Right forelimb (tissue), 1 donor: ENCODE results near the gene ZG16.
"Not testable (repeated sequence)": the region's sequence is repeated elsewhere in the genome, so short reads cannot be mapped to it uniquely, and the experiment has no call there.

Experiments used
- DNase-seq: peaks from one replicate; pipeline ENCODE4 v3.0.0-alpha.2; 2018

The ZG16 gene

DNA sequence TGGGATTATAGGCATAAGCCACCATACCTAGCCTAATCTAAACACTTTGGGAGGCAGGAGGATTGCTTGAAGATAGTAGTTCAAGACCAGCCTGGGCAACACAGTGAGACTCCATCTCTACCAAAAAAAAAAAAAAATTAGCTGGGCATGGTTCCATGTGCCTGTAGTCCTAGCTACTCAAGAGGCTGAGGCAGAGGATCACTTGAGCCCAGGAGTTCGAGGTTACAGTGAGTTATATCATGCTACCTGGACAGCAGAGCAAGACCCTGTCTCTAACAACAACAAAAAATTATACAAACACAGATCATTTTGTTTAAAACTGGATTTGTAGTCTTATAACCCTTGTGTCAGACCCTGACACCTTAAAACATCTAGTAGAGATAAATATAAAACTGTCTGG lies 24.5 kb upstream of the ZG16 start:
- no peak for DNase-seq

GRCh38 chr16:29756654-29757053 lies 21.4 kb upstream of the ZG16 start:
- no peak for DNase-seq

GRCh38 chr16:29757086-29757485 lies 21.0 kb upstream of the ZG16 start:
- DNase-seq: not testable (repeated sequence)

GRCh38 chr16:29757950-29758466 lies 20.0 kb upstream of the ZG16 start:
- no peak for DNase-seq

- DNase-seq: no peak
These were observed 17.3 kb upstream of the ZG16 start for GRCh38 chr16:29760567-29761279.

DNA sequence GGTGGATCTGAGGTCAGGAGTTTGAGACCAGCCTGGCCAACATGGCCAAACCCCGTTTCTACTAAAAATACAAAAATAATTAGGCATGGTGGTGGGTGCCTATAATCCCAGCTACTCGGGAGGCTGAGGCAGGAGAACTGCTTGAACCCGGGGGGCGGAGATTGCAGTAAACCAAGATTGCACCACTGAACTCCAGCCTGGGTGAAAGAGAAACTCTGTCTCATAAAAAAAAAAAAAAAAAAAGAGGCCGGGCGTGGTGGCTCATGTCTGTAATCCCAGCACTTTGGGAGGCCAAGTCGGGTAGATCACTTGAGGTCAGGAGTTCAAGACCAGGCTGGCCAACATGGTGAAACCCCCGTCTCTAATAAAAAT lies 16.8 kb upstream of the ZG16 start:
- DNase-seq: not testable (repeated sequence)

DNA sequence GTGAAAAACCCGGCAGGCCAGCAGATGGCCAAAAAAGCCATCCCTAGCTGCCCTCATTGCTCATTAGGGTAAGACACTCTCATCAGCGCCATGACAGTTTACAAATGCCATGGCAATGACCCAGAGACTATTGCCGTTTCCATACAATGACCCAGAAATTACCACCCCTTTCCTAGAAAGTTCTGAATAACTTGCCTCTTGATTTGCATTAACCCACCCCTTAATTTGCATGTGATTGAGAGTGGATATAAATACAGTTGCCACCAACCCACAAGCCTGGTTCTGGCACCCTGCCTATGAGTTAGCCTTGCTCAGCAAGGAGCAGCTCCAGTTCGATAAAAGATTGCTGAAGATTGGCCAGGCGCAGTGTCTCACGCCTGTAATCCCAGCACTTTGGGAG lies 16.2 kb upstream of the ZG16 start:
- DNase-seq: no peak

DNA sequence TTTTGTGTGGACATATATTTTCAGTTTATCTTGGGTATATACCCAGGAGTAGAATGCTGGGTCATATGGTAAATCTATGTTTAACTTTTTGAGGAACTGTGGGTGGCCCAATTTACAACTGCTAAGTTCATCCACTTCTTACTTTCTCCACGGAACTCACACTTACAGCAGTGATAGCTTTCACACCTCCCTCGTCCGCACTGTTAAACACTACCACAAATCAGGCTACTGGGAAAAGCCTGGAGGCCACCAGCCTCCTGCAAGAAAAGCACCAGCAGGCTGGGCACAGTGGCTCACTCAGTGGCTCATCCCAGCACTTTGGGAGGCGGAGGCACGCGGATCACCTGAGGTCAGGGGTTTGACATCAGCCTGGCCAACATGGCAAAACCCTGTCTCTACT lies 14.7 kb upstream of the ZG16 start:
- no peak for DNase-seq

GRCh38 chr16:29765167-29766032 lies 12.7 kb upstream of the ZG16 start:
- no peak for DNase-seq

- no peak for DNase-seq
These were observed 11.5 kb upstream of the ZG16 start for GRCh38 chr16:29766571-29766970.

DNA sequence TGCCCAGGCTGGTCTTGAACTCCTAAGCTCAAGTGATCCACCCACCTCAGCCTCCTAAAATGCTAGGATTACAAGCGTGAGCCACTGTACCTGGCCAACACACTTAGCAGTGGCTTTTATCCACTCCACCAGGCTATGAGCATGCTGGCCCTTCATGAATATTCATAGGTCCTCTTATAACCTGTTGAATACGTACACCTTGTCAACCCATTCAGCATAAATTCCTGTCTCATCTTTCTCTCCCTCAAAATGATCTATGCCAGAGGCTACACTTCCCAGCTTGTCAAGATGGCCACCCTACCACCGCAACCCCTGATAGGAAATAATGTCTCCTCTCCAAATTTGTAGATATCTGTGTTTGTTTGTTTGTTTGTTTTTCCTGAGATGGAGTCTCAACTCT lies 11.0 kb upstream of the ZG16 start:
- DNase-seq: no peak

DNA sequence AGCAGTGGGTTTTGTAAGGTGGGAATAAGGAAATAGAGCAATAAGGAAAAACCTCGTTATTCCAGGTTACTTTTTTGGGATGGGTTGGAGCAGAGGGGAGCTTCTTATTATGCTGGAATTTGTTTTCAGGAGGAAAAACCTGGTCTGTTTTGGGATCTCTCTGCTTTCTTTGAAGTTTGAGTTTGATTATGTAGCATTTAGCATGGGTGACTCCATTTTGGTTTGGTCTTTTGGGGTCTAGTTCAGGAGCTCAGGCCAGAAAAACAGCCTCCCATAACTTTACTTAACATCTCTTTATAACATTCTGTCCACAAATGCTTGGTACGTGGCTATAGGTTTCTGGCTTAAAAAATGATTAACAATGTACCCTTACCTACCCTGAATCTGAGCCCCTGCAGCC lies 8.5 kb upstream of the ZG16 start:
- no peak for DNase-seq

DNA sequence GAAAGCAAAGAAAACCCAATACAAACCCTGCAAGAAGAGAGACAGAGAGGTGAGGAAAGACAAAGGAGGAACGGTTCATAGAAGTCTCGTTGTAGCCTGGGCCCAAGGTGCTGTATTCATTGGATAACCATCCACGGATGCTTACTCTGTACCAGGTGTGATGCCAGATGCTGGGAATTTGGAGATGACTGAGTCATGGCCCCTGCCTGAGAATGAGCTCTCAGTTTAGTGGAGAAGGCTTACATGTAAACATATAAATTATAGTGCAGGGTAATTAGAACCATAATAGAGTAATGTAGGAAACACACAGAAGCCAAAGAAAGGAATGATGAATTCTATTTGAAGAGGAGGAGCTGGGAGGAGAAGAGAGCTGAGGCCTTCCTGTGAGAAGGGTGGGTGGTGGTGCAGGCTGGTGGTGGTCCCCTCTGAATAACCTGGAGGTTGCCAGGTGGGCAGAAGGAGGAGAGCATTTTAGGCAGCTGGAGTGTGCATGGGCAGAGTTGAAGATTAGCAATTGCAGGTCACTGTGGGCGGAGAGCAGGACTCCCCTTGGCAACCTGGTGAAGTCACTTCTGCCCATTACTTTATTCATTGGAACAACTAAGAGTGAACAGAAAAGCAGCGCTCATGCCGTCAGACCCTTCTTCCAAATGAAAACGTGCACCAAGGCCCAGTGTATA lies 7.7 kb upstream of the ZG16 start:
- DNase-seq: no peak

- not testable (repeated sequence) for DNase-seq
These were observed 5.7 kb upstream of the ZG16 start for GRCh38 chr16:29772330-29772729.

DNA sequence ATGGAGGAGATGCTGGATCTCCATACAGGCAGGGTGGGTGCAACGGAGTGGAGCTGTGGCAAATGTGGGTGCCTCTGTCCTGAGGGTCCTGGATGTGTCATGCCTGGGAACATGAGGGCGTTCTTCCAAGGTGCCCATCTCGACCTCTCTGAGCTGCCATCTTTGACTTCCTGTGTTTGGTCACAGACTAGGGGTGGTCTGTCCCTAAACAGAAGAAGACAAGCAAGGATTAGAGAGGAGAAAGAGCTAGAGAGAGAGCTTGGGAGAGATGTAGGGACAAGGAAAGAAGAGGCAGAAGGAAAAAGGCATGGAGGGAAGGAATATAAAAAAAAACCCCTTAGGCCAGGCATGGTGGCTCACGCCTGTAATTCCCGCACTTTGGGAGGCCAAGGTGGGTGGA lies 3.3 kb upstream of the ZG16 start:
- no peak for DNase-seq

GRCh38 chr16:29775742-29776408 lies 2.2 kb upstream of the ZG16 start:
- no peak for DNase-seq

DNA sequence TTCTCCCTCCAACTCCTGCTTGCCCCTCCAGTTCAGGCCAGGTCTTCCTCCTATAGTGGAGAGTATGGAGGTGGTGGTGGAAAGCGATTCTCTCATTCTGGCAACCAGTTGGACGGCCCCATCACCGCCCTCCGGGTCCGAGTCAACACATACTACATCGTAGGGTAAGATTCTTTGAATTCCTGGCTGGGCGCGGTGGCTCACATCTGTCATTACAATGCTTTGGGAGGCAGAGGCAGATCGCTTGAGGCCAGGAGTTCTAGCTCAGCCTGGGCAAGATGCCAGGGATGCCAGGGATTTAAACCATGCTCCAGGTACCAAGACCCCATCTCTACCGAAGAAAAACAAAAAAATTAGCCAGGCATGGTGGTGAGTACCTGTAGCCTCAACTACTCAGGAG lies 1.4 kb downstream of the ZG16 start:
- DNase-seq: no peak

- DNase-seq: not testable (repeated sequence)
These were observed 5.3 kb downstream of the ZG16 start for GRCh38 chr16:29783094-29783953.

DNA sequence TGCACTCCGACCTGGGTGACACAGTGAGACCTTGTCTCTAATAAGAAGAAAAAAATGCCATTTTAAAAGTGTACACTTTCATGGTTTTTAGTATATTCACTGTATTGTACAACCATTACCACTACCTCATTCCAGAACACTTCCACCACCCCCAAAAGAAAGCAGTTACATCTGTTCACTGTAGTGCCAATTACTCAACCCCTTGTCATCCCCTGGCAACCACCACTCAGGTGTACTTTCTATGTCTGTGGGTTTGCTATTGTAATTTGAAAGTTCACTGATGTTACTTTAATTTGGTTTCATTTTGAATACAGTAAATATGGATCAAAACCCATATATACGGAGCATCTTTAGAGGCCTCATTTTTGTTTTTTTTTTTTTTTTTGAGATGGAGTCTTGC lies 6.1 kb downstream of the ZG16 start:
- DNase-seq: no peak

DNA sequence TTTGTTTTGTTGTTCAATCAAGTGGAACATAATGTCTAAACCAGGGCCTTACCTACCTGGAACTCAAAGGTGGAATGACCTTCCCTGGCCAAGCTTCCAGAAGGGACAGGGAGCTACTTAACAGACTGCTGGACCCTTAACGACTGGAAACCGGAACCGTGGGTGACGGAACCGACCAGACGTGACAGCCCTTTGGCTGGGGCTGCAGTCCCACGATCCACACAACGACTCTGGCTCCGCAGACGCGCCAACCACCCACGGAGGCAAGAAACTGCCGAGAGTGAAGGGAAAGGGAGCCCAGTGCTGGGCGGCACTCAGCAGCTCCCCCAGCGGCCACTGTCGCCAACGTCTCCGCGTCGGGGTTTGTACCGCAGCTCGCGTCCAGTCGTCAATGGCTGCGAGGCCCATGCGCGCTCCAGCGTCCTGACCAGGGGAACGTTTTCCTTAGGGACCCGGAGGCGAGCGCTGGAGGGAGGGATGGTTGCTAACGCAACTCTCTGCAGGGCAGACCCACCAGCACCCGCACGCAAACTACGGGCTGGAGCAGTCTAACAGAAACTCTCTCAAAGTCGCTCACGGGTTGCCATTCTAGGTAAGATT lies 6.9 kb downstream of the ZG16 start:
- peak; percentile 78 for DNase-seq

DNA sequence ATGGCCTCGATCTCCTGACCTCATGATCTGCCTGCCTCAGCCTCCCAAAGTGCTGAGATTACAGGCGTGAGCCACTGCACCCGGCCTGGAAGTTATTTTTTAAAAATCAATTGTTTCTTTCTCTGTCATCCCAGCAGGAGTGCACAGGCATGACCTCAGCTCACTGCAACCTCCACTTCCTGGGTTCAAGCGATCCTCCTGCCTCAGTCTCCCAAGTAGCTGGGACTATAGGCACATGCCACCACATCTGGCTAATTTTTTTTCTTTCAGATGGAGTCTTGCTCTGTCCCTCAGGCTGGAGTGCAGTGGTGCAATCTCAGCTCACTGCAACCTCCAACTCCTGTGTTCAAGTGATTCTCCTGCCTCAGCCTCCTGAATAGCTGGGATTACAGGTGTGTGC lies 9.1 kb downstream of the ZG16 start:
- not testable (repeated sequence) for DNase-seq

- no peak for DNase-seq
These were observed 11.7 kb downstream of the ZG16 start for GRCh38 chr16:29789775-29790182.
